Neutrophil (primary cell): ENCODE measurements around the gene RSPH6A.

ENCODE experiments used
- H3K27ac ChIP-seq: fragments of 200-600 bp; sonication (generic); 2 replicates; pipeline ENCODE4 v1.5.1; 2016; ENCODE audit warnings: mild to moderate bottlenecking, moderate library complexity
- H3K27me3 ChIP-seq: fragments of 200-600 bp; sonication (generic); 2 replicates; pipeline ENCODE4 v1.6.0; 2016; ENCODE audit warnings: mild to moderate bottlenecking
- H3K36me3 ChIP-seq: fragments of 200-600 bp; sonication (generic); 2 replicates; pipeline ENCODE4 v1.5.1; 2017
- H3K4me1 ChIP-seq, 2 experiments: fragments of 200-600 bp in 1 of 2; sonication (generic) in 1 of 2; 1 replicate in 1 of 2; 2 replicates in 1 of 2; pipeline versions ENCODE4 v1.5.1 to v1.6.1; 2013 to 2016; ENCODE audit warnings: low read depth in 1 of 2, low read length in 1 of 2, mild to moderate bottlenecking in 1 of 2, moderate library complexity in 1 of 2; ENCODE audit not compliant: control insufficient read depth in 1 of 2, insufficient read depth in 1 of 2
- H3K4me3 ChIP-seq, 2 experiments: fragments of 200-600 bp in 1 of 2; sonication (generic) in 1 of 2; 1 replicate in 1 of 2; 2 replicates in 1 of 2; pipeline ENCODE4 v1.5.1; 2013 to 2016; ENCODE audit warnings: low read depth in 1 of 2, low read length in 1 of 2, mild to moderate bottlenecking in 1 of 2, moderate library complexity in 1 of 2
- H3K9me3 ChIP-seq: fragments of 200-600 bp; sonication (generic); 2 replicates; pipeline ENCODE4 v1.5.1; 2016
- TF ChIP-seq, protein P1 (sequence below): fragments of 200-600 bp; sonication (generic); IDR thresholded peaks from 2 replicates; pipeline ENCODE4 v1.5.1; 2016; ENCODE audit warnings: antibody characterized with exemption

Gene RSPH6A

DNA sequence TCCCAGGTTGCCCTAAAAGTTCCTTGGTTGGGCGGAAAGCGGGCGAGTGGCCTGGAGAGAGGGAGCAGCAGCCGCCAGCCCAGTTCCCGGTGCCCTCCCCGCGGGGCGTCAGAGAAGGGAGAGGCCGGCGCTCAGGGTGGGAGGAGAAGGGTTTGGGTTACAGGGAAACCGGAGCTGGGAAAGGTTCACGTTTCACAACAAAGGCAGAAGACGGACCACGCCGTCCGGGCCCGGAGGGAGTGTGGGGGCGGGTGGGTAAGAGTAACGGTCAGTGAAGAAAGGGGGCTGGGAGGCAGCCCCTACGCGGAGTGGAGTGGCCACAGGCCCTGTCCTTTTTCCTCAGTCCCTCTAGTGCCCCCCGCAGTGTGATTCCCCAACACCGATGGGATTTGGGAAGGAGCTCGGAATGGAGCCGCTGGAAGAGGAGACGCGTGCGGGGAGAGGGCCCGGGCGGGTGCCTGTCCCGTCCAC, 47.7 kb downstream of the RSPH6A start:
- Histone ChIP-seq H3K27me3 (peaks cover 100% of the 10 kb centered on the region), H3K4me1 (peaks cover 29 to 34% of the 10 kb centered on the region in 2 experiments), H3K4me3 (no peak overlapping the region), H3K27ac (no peak overlapping the region), H3K36me3 (no peaks in the 10 kb centered on the region), H3K9me3 (no peaks in the 10 kb centered on the region)
- TF ChIP-seq, protein P1, sequence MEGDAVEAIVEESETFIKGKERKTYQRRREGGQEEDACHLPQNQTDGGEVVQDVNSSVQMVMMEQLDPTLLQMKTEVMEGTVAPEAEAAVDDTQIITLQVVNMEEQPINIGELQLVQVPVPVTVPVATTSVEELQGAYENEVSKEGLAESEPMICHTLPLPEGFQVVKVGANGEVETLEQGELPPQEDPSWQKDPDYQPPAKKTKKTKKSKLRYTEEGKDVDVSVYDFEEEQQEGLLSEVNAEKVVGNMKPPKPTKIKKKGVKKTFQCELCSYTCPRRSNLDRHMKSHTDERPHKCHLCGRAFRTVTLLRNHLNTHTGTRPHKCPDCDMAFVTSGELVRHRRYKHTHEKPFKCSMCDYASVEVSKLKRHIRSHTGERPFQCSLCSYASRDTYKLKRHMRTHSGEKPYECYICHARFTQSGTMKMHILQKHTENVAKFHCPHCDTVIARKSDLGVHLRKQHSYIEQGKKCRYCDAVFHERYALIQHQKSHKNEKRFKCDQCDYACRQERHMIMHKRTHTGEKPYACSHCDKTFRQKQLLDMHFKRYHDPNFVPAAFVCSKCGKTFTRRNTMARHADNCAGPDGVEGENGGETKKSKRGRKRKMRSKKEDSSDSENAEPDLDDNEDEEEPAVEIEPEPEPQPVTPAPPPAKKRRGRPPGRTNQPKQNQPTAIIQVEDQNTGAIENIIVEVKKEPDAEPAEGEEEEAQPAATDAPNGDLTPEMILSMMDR = no peak

DNA sequence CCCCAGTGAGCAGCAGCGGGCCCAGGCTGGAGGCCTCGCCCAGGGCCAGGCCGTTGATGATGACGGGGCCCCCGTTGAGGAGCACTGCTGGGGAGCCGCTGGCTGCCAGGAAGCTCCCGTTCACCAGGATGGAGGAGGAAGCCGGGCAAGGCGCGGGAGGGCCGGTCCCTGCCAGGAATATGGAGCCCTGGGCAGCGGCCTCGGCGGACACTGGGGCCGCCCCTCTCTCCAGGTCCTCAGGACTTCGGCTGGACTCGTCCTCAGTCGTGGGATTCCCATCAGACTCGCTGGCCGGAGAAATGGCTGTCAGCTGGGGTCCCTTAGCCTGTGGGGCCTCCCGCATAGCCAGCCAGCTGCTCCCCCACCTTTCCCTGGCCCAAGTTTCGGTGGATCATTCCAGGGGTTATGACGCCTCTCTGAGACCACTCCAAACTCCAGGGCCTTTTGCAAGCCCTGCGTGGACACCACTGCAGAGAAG, 48.2 kb downstream of the RSPH6A start:
- Histone ChIP-seq H3K27ac (no peak overlapping the region), H3K27me3 (peaks cover 100% of the 10 kb centered on the region), H3K4me3 (no peak overlapping the region), H3K9me3 (no peaks in the 10 kb centered on the region), H3K36me3 (no peaks in the 10 kb centered on the region), H3K4me1 (peaks cover 29 to 34% of the 10 kb centered on the region in 2 experiments)
- TF ChIP-seq, protein P1 = no peak

DNA sequence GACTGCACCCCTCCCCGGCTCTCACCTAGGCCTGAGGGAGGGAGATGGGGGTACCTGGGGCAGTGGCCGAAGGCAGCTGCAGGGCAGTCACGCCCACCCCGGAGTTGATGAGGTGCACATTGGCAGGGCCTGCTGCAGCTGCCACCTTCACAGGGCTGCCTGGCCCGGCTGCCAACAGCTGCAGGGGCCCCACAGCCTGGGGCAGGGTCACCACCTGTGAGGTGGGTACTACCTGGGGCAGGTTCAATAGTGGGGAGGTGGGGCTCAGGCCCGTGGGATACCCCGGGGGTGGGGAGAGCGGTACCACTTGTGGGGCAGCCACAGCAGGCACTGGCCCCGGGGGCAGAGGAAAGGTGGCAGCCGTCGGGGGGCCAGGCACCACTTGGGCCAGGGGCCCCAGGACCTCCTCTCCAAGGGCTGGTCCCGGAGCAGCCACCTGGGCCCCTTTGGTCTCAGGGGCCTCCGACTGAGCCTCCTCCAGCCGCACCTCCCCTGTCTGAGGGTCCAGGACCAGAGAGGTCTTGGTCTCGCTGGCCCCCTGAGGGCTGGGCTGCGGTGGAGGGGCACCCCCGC, 48.7 kb downstream of the RSPH6A start:
- no peak overlapping the region for H3K4me3 ChIP-seq
- no peak overlapping the region for H3K27ac ChIP-seq
- peaks cover 100% of the 10 kb centered on the region for H3K27me3 ChIP-seq
- H3K9me3 ChIP-seq = no peaks in the 10 kb centered on the region
- TF ChIP-seq, protein P1 = no peak
- H3K4me1 ChIP-seq = peaks cover 29 to 34% of the 10 kb centered on the region in 2 experiments
- H3K36me3 ChIP-seq = no peaks in the 10 kb centered on the region

DNA sequence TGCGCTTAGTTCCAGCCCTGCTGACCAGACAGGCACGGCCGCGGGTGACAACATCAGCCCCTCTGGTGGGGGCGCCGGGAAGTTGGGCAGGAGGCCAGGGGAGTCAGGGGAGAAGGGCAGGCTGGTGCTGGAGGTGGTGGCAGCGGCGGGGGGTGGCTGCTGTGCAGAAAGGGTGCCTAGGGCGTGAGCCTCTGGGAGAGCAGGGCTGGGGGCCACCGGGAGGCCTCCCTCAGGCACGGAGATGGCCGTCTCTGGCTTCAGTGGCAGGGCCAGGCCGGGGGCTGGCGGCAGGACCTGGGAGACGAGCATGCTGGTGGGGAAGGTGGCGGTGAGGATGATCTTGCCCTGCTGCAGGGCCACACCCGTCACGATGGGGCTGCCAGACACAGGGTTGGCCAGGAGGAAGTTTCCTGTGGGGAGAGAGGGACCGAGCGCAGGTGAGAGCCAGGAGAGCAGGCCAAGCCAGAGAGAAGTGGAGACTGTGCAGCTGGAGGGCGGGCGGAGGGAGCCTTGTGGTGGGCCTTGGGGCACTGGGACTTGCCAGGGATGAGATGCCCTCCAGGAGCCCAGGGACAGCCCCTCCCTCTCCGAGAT, 49.3 kb downstream of the RSPH6A start:
- peaks cover 100% of the 10 kb centered on the region for H3K27me3 ChIP-seq
- no peaks in the 10 kb centered on the region for H3K9me3 ChIP-seq
- no peak overlapping the region for H3K4me3 ChIP-seq
- TF ChIP-seq, protein P1 = no peak
- H3K27ac ChIP-seq = no peak overlapping the region
- peaks cover 29 to 34% of the 10 kb centered on the region in 2 experiments for H3K4me1 ChIP-seq
- no peaks in the 10 kb centered on the region for H3K36me3 ChIP-seq

DNA sequence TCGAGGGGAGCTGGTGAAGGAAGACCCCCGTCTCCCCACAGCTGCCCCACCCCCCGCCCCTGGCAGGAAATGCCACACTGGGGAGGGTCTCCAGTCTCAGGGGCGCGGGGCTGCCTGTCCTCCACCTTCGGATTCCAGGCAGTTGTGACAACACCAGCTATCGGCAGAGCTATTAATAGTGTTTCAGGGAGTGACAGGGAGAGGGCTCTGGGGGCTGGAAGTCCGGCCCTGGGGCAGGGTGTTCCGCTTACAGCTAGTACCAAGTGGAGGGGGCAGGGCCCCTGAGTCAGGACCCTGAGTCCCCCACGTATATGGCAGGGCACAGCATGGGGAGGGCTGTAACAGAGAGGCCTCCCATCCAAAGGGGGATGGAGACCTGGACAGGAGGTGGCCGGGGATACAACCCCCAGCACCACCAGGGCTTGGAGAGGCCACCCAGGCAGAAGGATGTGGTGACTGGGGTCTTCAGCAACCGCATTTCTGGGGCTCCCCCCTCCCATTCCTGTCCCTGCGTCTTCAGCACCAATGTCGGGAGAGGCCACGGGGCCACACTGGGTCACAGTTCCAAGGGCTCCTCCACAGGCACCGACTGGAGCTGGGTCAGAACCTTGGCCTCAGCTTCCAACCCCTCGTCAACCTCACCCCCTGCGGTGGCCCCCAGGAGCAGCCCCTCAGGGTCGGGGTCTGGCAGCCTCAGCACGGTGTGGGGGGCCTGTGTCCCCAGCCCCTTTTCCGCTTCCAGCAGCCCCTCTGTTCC, 50.0 kb downstream of the RSPH6A start:
- Histone ChIP-seq H3K4me1 (peaks cover 23 to 27% of the 10 kb centered on the region in 2 experiments), H3K4me3 (no peak overlapping the region), H3K36me3 (no peaks in the 10 kb centered on the region), H3K27ac (no peak overlapping the region), H3K27me3 (peaks cover 100% of the 10 kb centered on the region), H3K9me3 (no peaks in the 10 kb centered on the region)
- TF ChIP-seq, protein P1 = no peak
